Stomach smooth muscle (tissue), 2 donors: ENCODE measurements around the gene RNPS1.

Source experiments
- H3K27ac ChIP-seq: one replicate; pipeline ENCODE4 v1.7.0; 2013; ENCODE audit warnings: mild to moderate bottlenecking, low read length, inconsistent platforms
- H3K27me3 ChIP-seq, 2 donors: one replicate each; pipeline ENCODE4 v1.7.0; 2013; ENCODE audit warnings: low read length in 2 of 2; ENCODE audit not compliant: insufficient read depth in 2 of 2, control insufficient read depth in 1 of 2
- H3K36me3 ChIP-seq, 2 donors: one replicate each; pipeline ENCODE4 v1.7.0; 2013; ENCODE audit warnings: low read length in 2 of 2; ENCODE audit not compliant: control insufficient read depth in 2 of 2, insufficient read depth in 2 of 2
- H3K4me1 ChIP-seq: one replicate; pipeline ENCODE4 v1.7.0; 2013; ENCODE audit warnings: low read length; ENCODE audit not compliant: control insufficient read depth, insufficient read depth
- H3K4me3 ChIP-seq, 2 donors: one replicate each; pipeline ENCODE4 v1.7.0; 2013; ENCODE audit warnings: low read length in 2 of 2
- H3K9ac ChIP-seq, 2 donors: one replicate each; pipeline ENCODE4 v1.7.0; 2013; ENCODE audit warnings: low read length in 2 of 2, mild to moderate bottlenecking in 1 of 2
- H3K9me3 ChIP-seq, 2 donors: one replicate each; pipeline ENCODE4 v1.7.0; 2013; ENCODE audit warnings: low read length in 2 of 2; ENCODE audit not compliant: control insufficient read depth in 2 of 2
- donor health status: healthy.
- donor health status: Pancreatic carcinoma.

The RNPS1 gene

DNA sequence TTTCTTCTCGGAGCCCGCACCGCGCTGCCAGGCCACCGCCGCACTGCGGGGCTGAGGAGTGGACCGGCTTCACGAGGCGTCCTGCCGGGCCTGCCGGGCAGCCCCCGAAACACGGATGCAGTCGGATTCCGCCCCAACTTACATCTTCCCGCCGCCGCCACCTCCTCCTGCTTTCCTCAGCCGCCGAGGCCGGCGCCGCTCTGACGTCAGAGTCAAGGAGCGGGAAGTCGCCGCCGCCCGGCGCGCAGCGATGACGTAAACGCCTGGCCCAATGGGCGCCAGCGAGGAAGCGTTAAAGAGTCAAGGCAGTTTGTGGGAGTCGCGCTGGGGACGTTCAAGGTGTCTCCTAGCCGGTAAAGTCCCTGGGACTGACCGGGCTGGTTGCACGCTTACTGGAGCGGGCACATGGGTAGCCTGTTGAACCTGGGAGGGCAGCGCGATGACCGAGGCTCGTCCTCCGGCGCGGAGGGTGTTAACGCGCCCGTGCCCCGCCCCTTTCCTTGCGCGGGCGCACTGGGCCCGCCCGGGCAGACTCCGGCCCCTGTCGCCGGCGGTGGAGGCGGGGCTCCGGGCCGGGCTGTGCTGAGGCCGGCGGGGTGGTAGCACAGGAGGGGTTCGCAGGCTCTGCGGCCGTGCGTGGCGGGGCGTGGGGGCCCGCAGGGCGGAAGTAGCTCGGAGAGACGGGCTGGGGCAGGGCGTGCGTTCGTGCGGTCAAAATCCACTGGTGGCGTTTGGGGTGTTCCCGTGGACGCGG is at the start of gene RNPS1:
Gene RNPS1, minus strand, starts transcription at position 214 of the 754 bp plus-strand sequence. CDS start 3,483 bp downstream, outside the sequence.
- Histone ChIP-seq H3K36me3 (peaks cover 0 to 8% of the 10 kb centered on the region in 2 donors), H3K4me3 (peak within 1 kb of the TSS; percentile 90 to 96), H3K27ac (peak within 1 kb of the TSS; percentile 90), H3K9me3 (no peaks in the 10 kb centered on the region), H3K27me3 (no peaks in the 10 kb centered on the region), H3K4me1 (peaks cover 25% of the 10 kb centered on the region), H3K9ac (peak within 1 kb of the TSS; percentile 82 to 90)

DNA sequence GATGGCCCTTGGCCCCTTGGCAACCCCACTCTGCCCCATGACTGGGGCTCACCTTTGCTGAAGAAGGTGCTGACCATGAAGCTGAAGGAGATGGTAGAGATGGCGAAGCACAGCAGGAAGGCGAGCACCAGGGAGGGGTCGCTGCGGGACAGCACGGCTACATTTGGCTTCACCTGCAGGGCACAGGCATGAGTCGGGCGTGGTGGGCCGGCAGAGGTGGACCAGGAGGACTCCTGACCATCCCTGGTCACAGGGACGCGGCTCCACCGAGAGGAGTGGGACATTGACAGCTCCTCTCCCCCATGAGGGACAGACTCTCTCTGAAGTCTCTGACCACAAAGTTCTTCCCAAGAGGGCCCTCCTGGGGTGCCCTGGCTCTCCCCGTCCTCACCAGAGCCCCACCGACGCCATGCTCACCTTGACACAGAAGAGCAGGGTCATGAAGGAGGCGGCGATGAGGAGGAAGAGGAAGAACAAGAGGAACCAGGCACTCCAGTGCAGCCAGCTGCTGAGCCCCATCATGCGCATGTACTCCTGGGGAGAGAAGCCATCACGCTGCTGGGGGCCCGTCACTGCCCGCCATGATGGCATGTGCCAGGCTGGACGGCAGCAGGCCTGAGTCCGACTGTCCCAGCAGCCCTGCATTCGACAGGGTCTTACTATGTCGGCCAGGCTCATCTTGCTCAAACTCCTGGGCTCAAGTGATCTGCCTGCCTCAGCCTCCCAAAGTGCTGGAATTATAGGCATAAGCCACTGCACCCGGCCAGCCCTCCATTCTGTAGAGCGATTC is 49.5 kb upstream of the RNPS1 start:
- Histone ChIP-seq H3K27me3 (no peaks in the 10 kb centered on the region), H3K36me3 (peaks cover 11 to 20% of the 10 kb centered on the region in 2 donors), H3K27ac (no peak overlapping the region)

DNA sequence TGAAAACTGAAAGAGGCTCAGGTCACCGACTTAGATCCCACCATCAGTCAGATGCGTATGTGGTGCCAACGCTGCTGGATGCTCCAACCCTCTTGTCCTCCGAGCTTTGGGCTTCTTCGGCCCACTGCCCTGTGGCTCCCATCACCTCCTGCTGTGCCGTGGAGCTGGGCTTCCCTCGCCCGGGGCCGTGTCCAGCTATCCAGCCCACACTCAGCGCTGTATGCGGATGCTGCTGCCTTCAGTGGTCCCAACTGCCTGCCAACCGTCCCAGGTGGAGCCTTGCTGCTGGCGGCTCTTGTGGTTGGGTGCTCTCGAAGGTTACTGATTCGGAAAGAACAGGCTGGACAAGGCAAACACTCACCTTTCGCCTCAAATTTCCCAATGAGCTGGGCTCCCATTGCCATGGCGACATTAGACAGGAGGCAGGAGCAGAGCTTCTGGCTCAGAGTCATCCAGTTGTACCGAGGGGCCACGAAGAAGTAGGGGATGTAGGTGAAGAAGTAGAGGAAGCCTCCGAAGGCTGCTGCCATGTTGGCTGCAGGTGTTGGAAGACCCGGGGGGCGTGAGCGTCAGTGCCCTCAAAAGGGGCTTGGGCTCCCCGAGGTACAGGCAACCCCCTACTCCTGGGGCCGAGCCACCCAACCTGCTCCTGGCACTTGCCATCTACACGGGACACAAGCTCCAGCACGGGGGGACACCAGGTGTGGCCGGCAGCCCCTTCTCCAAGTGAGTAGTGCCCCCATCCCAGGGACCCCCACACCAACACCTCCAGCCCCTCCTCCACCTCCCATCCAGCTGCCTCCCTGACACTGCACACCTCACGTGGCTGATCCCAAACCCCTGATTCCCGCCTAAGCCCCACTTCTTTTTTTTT is 40.4 kb upstream of the RNPS1 start:
- Histone ChIP-seq H3K36me3 (peaks cover 12 to 16% of the 10 kb centered on the region in 2 donors), H3K9ac (no peak overlapping the region), H3K27me3 (no peaks in the 10 kb centered on the region), H3K4me3 (no peak overlapping the region), H3K9me3 (no peaks in the 10 kb centered on the region), H3K4me1 (no peaks in the 10 kb centered on the region), H3K27ac (no peak overlapping the region)

More for the DNA sequence above, 49.5 kb upstream of the RNPS1 start:
- H3K4me1 ChIP-seq: no peaks in the 10 kb centered on the region
- no peaks in the 10 kb centered on the region for H3K9me3 ChIP-seq
- H3K4me3 ChIP-seq: no peak overlapping the region
- H3K9ac ChIP-seq: no peak overlapping the region

DNA sequence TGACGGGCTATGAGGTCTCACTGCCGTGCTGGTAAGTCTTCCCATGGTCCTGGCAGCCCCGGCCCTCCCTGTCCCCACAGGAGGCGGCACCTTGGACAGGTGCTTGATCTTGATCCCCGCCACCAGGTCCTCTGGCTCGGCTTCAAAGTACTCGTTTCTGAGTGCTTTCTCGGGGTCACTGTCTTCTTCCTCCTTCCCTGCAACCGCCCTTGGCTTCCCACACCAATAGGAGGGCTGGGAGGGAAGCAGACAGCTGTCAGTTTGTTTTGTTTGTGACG is 31.9 kb upstream of the RNPS1 start:
- H3K36me3 ChIP-seq: peaks cover 13 to 36% of the 10 kb centered on the region in 2 donors

GRCh38 chr16:2299121-2299914 is 31.4 kb upstream of the RNPS1 start:
- Histone ChIP-seq H3K27ac (no peak overlapping the region), H3K4me3 (no peak overlapping the region), H3K9me3 (no peaks in the 10 kb centered on the region), H3K9ac (no peak overlapping the region), H3K4me1 (no peaks in the 10 kb centered on the region), H3K27me3 (no peaks in the 10 kb centered on the region), H3K36me3 (peaks cover 13 to 36% of the 10 kb centered on the region in 2 donors)

More for the DNA sequence above, 31.9 kb upstream of the RNPS1 start:
- Histone ChIP-seq H3K4me3 (no peak overlapping the region), H3K27ac (no peak overlapping the region), H3K4me1 (no peaks in the 10 kb centered on the region), H3K9me3 (no peaks in the 10 kb centered on the region), H3K27me3 (no peaks in the 10 kb centered on the region), H3K9ac (no peak overlapping the region)

DNA sequence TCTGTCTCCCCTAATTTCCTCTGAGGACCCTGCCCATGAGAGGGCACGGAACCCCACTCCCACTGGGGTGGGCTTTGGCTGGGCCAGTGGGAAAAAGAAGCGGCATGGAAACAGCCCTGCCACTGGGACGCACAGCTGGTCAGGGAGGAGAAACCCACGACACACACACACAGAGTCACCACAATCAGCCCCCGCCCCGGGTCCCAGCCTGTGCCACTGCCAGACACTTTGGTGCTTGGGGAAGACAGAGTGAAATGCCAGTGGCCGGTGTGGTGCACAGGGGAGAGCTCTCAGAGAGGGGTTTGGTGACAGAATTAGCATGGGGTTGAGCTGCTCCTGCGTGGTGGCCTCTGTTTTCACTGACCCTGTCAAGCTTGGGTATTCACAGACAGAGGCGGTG is 30.7 kb upstream of the RNPS1 start:
- Histone ChIP-seq H3K4me3 (no peak overlapping the region), H3K9ac (no peak overlapping the region), H3K36me3 (peaks cover 8 to 31% of the 10 kb centered on the region in 2 donors), H3K27ac (no peak overlapping the region), H3K4me1 (no peaks in the 10 kb centered on the region), H3K27me3 (no peaks in the 10 kb centered on the region), H3K9me3 (no peaks in the 10 kb centered on the region)

DNA sequence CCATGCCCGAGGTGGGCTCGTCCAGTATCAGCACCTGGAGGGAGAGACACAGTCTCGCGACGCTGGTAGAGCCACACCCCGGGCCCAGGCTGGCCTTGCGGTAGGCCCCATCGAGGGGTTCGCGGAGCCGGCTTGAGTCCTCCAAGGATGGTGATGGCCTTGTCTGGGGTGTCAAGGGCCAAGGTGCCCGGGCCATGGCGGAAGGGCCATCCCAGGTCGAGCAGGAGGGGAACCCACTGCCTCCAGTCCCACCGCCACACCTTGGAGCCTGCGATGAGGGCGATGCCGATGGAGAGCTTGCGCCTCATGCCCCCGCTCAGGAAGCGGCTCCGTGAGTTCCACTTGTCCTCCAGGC is 29.6 kb upstream of the RNPS1 start:
- H3K27ac ChIP-seq: no peak overlapping the region
- H3K4me3 ChIP-seq: no peak overlapping the region

GRCh38 chr16:2296661-2297505 is 29.0 kb upstream of the RNPS1 start:
- peaks cover 6 to 30% of the 10 kb centered on the region in 2 donors for H3K36me3 ChIP-seq
- no peak overlapping the region for H3K9ac ChIP-seq
- H3K4me1 ChIP-seq: no peaks in the 10 kb centered on the region
- H3K27me3 ChIP-seq: no peaks in the 10 kb centered on the region
- H3K4me3 ChIP-seq: no peak overlapping the region
- no peaks in the 10 kb centered on the region for H3K9me3 ChIP-seq
- H3K27ac ChIP-seq: no peak overlapping the region

More for the DNA sequence above, 29.6 kb upstream of the RNPS1 start:
- H3K9ac ChIP-seq: no peak overlapping the region
- no peaks in the 10 kb centered on the region for H3K27me3 ChIP-seq
- peaks cover 6 to 30% of the 10 kb centered on the region in 2 donors for H3K36me3 ChIP-seq
- H3K4me1 ChIP-seq: no peaks in the 10 kb centered on the region
- H3K9me3 ChIP-seq: no peaks in the 10 kb centered on the region

DNA sequence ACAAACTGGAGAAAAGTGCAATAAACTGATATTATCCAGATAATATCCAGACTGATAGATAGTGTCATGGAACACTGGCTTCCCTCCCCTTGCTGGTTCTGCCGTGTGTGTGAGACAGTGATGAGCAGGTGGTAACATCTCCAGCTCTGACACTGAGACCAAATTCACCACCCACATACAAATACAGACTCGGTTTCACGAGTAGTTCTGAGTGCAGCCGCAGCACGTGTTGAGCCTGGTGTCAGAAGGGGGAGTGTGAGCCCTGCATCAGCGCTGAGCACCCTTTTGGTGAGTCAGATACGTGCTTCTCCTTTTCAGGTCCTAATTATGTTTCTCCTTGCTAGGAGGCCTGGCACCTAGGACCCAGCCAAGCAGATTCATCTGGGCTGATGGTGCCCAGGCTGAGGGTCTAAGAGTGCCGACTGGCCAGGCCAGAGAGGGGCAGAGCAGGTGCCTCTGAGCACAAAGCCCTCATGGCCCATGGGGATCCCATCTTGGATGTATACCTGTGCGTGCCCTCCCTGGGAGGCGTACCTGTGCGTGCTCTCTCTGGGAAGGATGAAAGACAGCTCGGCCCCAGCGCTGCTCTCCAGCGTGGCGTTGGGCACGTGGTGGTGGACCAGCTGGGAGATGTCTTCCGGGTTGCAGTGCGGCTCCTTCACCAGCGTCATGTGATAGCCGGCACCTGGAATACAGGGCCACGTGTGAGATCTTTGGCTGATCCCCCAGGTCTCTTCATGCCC is 27.3 kb upstream of the RNPS1 start:
- Histone ChIP-seq H3K9me3 (no peaks in the 10 kb centered on the region), H3K27me3 (no peaks in the 10 kb centered on the region), H3K9ac (no peak overlapping the region), H3K27ac (no peak overlapping the region), H3K4me3 (no peak overlapping the region), H3K4me1 (no peaks in the 10 kb centered on the region), H3K36me3 (peaks cover 6 to 30% of the 10 kb centered on the region in 2 donors)
